Upper lobe of left lung (tissue), 4 donors: Measurements from ENCODE around the gene PDE6H.

Source experiments
- EP300 ChIP-seq, 4 donors: sonication (generic); formaldehyde crosslinking; IDR thresholded peaks; one replicate each; pipeline ENCODE4 v1.5.1; 2017; ENCODE audit warnings: antibody characterized with exemption in 4 of 4, control low read depth in 2 of 4
- TF ChIP-seq, protein P1 (sequence below), 6 experiments: fragments of 450-650 bp in 4 of 6; fragments of 200-600 bp in 2 of 6; sonication (generic) in 2 of 6; IDR thresholded peaks; one replicate each; pipeline ENCODE4 v1.5.1; 2016 to 2019; ENCODE audit warnings: antibody characterized with exemption in 6 of 6

DNA sequence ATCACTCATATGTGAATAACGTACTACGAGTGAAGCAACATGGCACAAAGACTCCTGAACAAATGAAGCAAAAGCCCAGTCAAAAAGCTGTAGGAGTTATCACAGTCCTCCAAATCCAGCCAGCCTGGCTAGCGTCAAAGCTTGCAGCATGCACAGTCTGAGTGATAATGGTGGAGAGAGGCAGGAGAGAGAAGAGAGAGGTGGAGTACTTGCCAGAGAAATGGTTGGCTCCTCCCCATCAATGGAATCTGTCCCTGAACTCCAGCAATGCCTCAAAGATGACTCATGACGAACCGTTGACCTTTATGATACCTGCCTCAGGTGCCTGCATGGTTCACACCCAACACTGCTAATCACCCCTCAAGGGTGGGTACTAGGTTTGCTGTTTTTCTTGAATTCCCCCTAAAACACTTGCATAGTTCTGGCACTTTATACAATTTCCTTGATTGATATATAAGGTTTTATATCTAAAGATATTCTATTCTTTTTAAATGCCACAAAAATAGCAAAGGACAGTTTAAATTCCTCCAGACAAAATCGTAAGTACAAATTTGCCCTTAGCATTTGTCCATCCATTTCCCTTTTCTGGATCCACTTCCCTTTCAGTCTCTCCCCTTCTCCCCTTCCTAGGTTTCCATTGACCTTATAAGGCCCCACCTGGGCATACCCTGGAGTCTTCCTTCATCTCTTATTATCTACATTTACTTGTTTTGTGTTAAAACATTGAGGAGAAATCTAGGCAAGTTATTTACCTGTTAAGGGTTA is 21.7 kb upstream of the PDE6H start:
- no peak for TF ChIP-seq EP300 (IDR thresholded peaks at IDR 0.05)
- TF ChIP-seq, protein P1, sequence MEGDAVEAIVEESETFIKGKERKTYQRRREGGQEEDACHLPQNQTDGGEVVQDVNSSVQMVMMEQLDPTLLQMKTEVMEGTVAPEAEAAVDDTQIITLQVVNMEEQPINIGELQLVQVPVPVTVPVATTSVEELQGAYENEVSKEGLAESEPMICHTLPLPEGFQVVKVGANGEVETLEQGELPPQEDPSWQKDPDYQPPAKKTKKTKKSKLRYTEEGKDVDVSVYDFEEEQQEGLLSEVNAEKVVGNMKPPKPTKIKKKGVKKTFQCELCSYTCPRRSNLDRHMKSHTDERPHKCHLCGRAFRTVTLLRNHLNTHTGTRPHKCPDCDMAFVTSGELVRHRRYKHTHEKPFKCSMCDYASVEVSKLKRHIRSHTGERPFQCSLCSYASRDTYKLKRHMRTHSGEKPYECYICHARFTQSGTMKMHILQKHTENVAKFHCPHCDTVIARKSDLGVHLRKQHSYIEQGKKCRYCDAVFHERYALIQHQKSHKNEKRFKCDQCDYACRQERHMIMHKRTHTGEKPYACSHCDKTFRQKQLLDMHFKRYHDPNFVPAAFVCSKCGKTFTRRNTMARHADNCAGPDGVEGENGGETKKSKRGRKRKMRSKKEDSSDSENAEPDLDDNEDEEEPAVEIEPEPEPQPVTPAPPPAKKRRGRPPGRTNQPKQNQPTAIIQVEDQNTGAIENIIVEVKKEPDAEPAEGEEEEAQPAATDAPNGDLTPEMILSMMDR (IDR thresholded peaks at IDR 0.05) = no peak
